Measurements from ENCODE around the gene ARHGAP28.

DNA sequence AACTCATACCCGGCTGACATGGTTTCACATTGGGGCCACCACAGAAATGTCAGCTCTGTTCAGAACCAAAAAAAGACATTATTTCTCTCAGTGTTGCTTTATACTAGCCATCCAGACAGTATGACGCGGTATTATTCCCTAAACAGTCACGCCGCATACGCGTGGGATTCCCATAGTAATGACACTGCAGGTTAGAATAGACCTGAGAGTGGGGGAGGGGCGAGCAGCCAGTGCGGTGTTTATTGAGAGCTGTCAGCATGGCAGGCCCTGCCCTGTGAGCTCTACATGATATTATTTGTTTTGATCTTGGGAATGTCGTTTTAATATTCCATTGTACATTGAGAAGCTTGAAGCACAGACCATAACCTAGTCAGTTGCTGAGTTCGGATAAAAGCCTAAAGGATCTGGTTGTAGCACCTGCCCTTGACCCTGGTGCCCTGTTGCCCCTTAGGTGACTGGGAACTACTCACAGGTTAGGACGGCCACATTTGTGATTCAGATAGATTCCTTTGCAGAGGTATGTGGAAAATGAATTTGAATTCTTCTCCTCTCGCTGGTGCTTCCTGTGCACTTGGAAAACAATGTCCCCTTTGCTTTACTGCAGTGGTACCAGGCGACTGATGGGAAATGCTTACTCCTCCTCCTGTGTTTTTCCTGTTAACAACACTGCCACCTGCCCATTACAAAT lies 150.1 kb downstream of the ARHGAP28 start:
- TF ChIP-seq ATF3 (CRISPR knock-in tag; IDR thresholded peaks at IDR 0.05) (no peak), DZIP1 (CRISPR knock-in tag; IDR thresholded peaks at IDR 0.05) (no peak), KAT7 (CRISPR knock-in tag; IDR thresholded peaks at IDR 0.05; ENCODE audit: borderline replicate concordance) (no peak), MYPOP (CRISPR knock-in tag; IDR thresholded peaks at IDR 0.05) (no peak), ZNF772 (CRISPR knock-in tag; IDR thresholded peaks at IDR 0.05) (no peak), ZBTB49 (CRISPR knock-in tag; IDR thresholded peaks at IDR 0.05; ENCODE audit: borderline replicate concordance) (no peak), ZNF777 (CRISPR knock-in tag; IDR thresholded peaks at IDR 0.05) (no peak), ZNF280B (CRISPR knock-in tag; IDR thresholded peaks at IDR 0.05; ENCODE audit: borderline replicate concordance) (no peak), NFE2L1 (CRISPR knock-in tag; IDR thresholded peaks at IDR 0.05; ENCODE audit: borderline replicate concordance) (no peak), POLR2A (IDR thresholded peaks at IDR 0.05; ENCODE audit: insufficient read depth in 1 of 2, low read depth in 2 of 2, low read length in 2 of 2) (no peak)
- TF ChIP-seq, protein P1, sequence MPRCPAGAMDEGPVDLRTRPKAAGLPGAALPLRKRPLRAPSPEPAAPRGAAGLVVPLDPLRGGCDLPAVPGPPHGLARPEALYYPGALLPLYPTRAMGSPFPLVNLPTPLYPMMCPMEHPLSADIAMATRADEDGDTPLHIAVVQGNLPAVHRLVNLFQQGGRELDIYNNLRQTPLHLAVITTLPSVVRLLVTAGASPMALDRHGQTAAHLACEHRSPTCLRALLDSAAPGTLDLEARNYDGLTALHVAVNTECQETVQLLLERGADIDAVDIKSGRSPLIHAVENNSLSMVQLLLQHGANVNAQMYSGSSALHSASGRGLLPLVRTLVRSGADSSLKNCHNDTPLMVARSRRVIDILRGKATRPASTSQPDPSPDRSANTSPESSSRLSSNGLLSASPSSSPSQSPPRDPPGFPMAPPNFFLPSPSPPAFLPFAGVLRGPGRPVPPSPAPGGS (CRISPR knock-in tag; IDR thresholded peaks at IDR 0.05) = no peak
- TF ChIP-seq, protein P2, sequence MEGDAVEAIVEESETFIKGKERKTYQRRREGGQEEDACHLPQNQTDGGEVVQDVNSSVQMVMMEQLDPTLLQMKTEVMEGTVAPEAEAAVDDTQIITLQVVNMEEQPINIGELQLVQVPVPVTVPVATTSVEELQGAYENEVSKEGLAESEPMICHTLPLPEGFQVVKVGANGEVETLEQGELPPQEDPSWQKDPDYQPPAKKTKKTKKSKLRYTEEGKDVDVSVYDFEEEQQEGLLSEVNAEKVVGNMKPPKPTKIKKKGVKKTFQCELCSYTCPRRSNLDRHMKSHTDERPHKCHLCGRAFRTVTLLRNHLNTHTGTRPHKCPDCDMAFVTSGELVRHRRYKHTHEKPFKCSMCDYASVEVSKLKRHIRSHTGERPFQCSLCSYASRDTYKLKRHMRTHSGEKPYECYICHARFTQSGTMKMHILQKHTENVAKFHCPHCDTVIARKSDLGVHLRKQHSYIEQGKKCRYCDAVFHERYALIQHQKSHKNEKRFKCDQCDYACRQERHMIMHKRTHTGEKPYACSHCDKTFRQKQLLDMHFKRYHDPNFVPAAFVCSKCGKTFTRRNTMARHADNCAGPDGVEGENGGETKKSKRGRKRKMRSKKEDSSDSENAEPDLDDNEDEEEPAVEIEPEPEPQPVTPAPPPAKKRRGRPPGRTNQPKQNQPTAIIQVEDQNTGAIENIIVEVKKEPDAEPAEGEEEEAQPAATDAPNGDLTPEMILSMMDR (CRISPR knock-in tag; IDR thresholded peaks at IDR 0.05) = no peak

Measured in HepG2 (cell line).